ENCODE data around the gene ERRFI1. TPM values are rescaled to one million over a fixed set of nuclear protein-coding genes. Genes with fewer than 3 reads are reported as not detected.

ERRFI1 gene
- total RNA-seq, 2 experiments from 2014 or later: 1.6 to 2.2 TPM

DNA sequence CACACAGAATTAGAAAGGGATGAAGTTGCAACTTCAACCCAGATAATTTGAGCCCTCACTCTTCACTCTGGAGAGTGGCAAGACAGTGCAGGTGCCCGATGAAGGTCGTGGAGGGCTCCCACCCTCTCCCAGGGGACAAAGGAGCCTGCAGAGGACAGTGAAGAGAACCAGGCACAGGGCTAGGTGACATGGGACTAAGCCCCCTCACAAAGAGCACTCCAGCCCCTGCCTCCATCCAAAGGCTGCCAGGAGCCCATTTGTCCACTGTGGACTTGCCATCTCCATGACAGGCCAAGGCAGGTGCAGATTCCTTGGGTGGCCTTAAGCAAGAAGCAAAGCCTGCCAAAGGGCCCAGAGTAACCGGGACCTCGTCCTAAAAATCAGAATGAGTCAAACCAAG lies 15.1 kb downstream of the ERRFI1 start:
- Mint-ChIP-seq H3K27ac (no peak overlapping the region), H3K4me1 (ENCODE audit: low read depth) (peaks cover 4% of the 10 kb centered on the region), H3K36me3 (ENCODE audit: low read depth) (no peaks in the 10 kb centered on the region), H3K27me3 (peaks cover 3% of the 10 kb centered on the region), H3K9me3 (no peaks in the 10 kb centered on the region), H3K4me3 (no peak overlapping the region)
- DNase-seq (no peak), ATAC-seq (no peak)
- intact Hi-C loops (cut with micrococcal nuclease): no loop called here
- POLR2A ChIA-PET: no interaction called here
- CTCF ChIA-PET: interaction anchor here (1.1 to 10.2 kb wide), 5 partner anchors 9 to 398 kb away, joined by 3 to 120 read pairs (median 5); no protein-coding TSS in a partner anchor
- TF ChIP-seq, protein P1, sequence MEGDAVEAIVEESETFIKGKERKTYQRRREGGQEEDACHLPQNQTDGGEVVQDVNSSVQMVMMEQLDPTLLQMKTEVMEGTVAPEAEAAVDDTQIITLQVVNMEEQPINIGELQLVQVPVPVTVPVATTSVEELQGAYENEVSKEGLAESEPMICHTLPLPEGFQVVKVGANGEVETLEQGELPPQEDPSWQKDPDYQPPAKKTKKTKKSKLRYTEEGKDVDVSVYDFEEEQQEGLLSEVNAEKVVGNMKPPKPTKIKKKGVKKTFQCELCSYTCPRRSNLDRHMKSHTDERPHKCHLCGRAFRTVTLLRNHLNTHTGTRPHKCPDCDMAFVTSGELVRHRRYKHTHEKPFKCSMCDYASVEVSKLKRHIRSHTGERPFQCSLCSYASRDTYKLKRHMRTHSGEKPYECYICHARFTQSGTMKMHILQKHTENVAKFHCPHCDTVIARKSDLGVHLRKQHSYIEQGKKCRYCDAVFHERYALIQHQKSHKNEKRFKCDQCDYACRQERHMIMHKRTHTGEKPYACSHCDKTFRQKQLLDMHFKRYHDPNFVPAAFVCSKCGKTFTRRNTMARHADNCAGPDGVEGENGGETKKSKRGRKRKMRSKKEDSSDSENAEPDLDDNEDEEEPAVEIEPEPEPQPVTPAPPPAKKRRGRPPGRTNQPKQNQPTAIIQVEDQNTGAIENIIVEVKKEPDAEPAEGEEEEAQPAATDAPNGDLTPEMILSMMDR (IDR thresholded peaks at IDR 0.05): no peak

GRCh38 chr1:8010080-8010664 lies 15.9 kb downstream of the ERRFI1 start:
- peaks cover 4% of the 10 kb centered on the region for H3K4me1 Mint-ChIP-seq (ENCODE audit: low read depth)
- no peak overlapping the region for H3K27ac Mint-ChIP-seq
- no peaks in the 10 kb centered on the region for H3K36me3 Mint-ChIP-seq (ENCODE audit: low read depth)
- ATAC-seq (no peak), DNase-seq (no peak)
- TF ChIP-seq, protein P1 (IDR thresholded peaks at IDR 0.05): no peak
- ChIA-PET POLR2A (no interaction called here), CTCF (interaction anchor here (10.2 kb wide), 1 partner anchor 339 kb away, joined by 120 read pairs; no protein-coding TSS in a partner anchor)
- H3K27me3 Mint-ChIP-seq: no peaks in the 10 kb centered on the region
- no peak overlapping the region for H3K4me3 Mint-ChIP-seq
- no peaks in the 10 kb centered on the region for H3K9me3 Mint-ChIP-seq
- intact Hi-C loops (cut with micrococcal nuclease): no loop called here

- H3K27me3 Mint-ChIP-seq: no peaks in the 10 kb centered on the region
- ChIA-PET POLR2A (no interaction called here), CTCF (no interaction called here)
Observed at GRCh38 chr1:8009043-8010002, 16.8 kb downstream of the ERRFI1 start.

GRCh38 chr1:8006037-8006963 lies 19.8 kb downstream of the ERRFI1 start:
- TF ChIP-seq, protein P1 (IDR thresholded peaks at IDR 0.05): no peak
- ChIA-PET CTCF (interaction anchor here (1.5 kb wide), 1 partner anchor 9 kb away, joined by 8 read pairs; no protein-coding TSS in a partner anchor), POLR2A (no interaction called here)
- H3K27me3 Mint-ChIP-seq: no peaks in the 10 kb centered on the region
- no peak overlapping the region for H3K4me3 Mint-ChIP-seq
- ATAC-seq: no peak
- no peaks in the 10 kb centered on the region for H3K4me1 Mint-ChIP-seq (ENCODE audit: low read depth)
- no peaks in the 10 kb centered on the region for H3K9me3 Mint-ChIP-seq
- no peak overlapping the region for H3K27ac Mint-ChIP-seq
- no peak for DNase-seq
- intact Hi-C loops (cut with micrococcal nuclease): no loop called here
- H3K36me3 Mint-ChIP-seq (ENCODE audit: low read depth): peaks cover 4% of the 10 kb centered on the region

More at GRCh38 chr1:8009043-8010002, 16.8 kb downstream of the ERRFI1 start:
- DNase-seq (no peak), ATAC-seq (no peak)
- Mint-ChIP-seq H3K9me3 (no peaks in the 10 kb centered on the region), H3K4me3 (no peak overlapping the region), H3K27ac (no peak overlapping the region), H3K36me3 (ENCODE audit: low read depth) (no peaks in the 10 kb centered on the region), H3K4me1 (ENCODE audit: low read depth) (no peaks in the 10 kb centered on the region)
- intact Hi-C loops (cut with micrococcal nuclease): no loop called here
- TF ChIP-seq, protein P1 (IDR thresholded peaks at IDR 0.05): no peak
